Fibroblast of skin of back (primary cell): ENCODE measurements around the gene GGT6.
A peak's percentile ranks its signal among the peaks of the same experiment; 100 is the strongest.

Source experiments
- DNase-seq: peaks from one replicate; pipeline ENCODE4 v3.0.0-alpha.2; 2013

GGT6 gene

GRCh38 chr17:4538236-4539002 is 22.0 kb downstream of the GGT6 start:
- DNase-seq = no peak

GRCh38 chr17:4537451-4538235 is 22.7 kb downstream of the GGT6 start:
- DNase-seq = no peak

- no peak for DNase-seq
Observed at GRCh38 chr17:4536742-4537411, 23.5 kb downstream of the GGT6 start.

- peak; percentile 14 for DNase-seq
Observed at GRCh38 chr17:4536259-4536741, 24.1 kb downstream of the GGT6 start.

- DNase-seq = no peak
Observed at GRCh38 chr17:4535667-4536258, 24.6 kb downstream of the GGT6 start.

GRCh38 chr17:4534928-4535666 is 25.3 kb downstream of the GGT6 start:
- no peak for DNase-seq

GRCh38 chr17:4534515-4534914 is 25.9 kb downstream of the GGT6 start:
- no peak for DNase-seq

GRCh38 chr17:4533523-4534504 is 26.6 kb downstream of the GGT6 start:
- no peak for DNase-seq

GRCh38 chr17:4532860-4533522 is 27.4 kb downstream of the GGT6 start:
- DNase-seq = no peak

GRCh38 chr17:4531988-4532736 is 28.2 kb downstream of the GGT6 start:
- no peak for DNase-seq

- DNase-seq = no peak
Observed at GRCh38 chr17:4530799-4531730, 29.3 kb downstream of the GGT6 start.

- DNase-seq = no peak
Observed at GRCh38 chr17:4529533-4530152, 30.7 kb downstream of the GGT6 start.

GRCh38 chr17:4527566-4528125 is 32.7 kb downstream of the GGT6 start:
- DNase-seq = no peak

GRCh38 chr17:4527134-4527533 is 33.2 kb downstream of the GGT6 start:
- no peak for DNase-seq

GRCh38 chr17:4525691-4526397 is 34.5 kb downstream of the GGT6 start:
- no peak for DNase-seq

- DNase-seq = no peak
Observed at GRCh38 chr17:4523946-4524345, 36.4 kb downstream of the GGT6 start.

- no peak for DNase-seq
Observed at GRCh38 chr17:4522661-4523060, 37.7 kb downstream of the GGT6 start.
